ENCODE measurements around the gene TSPAN5. TPM values are rescaled to one million over a fixed set of nuclear protein-coding genes. Genes with fewer than 3 reads are reported as not detected.
A peak's percentile ranks its signal among the peaks of the same experiment; 100 is the strongest.

TSPAN5 gene
- total RNA-seq, 1 donor from 2014 or later = 13.7 TPM

DNA sequence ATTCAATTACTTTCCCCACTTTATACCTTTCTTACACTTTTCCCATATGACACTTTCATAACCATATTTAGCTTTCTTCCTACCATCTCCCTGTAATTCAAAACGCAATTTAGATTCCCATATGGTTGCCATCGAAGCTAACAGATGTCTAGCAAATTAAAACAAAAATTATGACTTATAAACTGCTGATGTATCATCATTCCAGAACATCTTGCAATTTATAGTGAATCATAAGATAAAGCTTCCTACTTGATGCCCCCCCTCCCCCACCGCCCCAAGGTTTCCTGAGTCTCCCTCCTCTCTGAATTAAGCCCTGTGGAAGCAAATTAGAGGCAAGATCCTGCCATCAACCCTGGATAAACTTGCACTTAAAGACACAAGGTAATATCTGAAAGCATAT is 5.4 kb downstream of the TSPAN5 start:
- H3K36me3 ChIP-seq (ENCODE audit: control insufficient read depth, insufficient read depth, low read length) = no peaks in the 10 kb centered on the region
- DNase-seq (ENCODE audit: low read depth) (peak; percentile 55), FAIRE-seq (no peak)
- no peaks in the 10 kb centered on the region for H3K27me3 ChIP-seq (ENCODE audit: control insufficient read depth, insufficient read depth, low read length)
- no peak overlapping the region for H3K4me3 ChIP-seq (ENCODE audit: low read depth, low read length)
- no peak for TF ChIP-seq CTCF (IDR thresholded peaks at IDR 0.05; ENCODE audit: insufficient read depth, low read length, severe bottlenecking)

- DNase-seq (ENCODE audit: low read depth) (no peak), FAIRE-seq (no peak)
- Histone ChIP-seq H3K36me3 (ENCODE audit: control insufficient read depth, insufficient read depth, low read length) (no peaks in the 10 kb centered on the region), H3K27me3 (ENCODE audit: control insufficient read depth, insufficient read depth, low read length) (no peaks in the 10 kb centered on the region), H3K4me3 (ENCODE audit: low read depth, low read length) (no peak overlapping the region)
- no peak for TF ChIP-seq CTCF (IDR thresholded peaks at IDR 0.05; ENCODE audit: insufficient read depth, low read length, severe bottlenecking)
These were observed 9.8 kb downstream of the TSPAN5 start for GRCh38 chr4:98648602-98649001.

- FAIRE-seq = no peak
These were observed 12.0 kb downstream of the TSPAN5 start for GRCh38 chr4:98646422-98646821.

DNA sequence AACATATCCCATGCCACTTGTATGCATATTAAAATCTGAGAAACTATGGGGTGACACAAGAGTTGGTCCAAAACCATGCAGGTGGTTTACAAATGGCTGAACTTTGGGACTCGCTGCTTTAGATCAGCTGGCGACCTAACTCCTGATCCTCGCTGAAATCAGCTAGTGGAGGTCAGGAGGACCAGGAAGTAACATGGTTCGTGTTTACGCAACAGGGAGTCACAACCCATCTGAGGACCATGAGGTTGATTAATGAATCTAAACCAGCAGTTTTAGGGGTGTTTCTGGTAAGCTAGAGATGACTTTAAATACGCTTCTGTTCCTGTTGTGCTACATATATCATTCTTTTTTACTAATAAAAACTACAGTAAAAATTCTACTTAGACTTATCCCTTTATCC is 12.9 kb downstream of the TSPAN5 start:
- DNase-seq (ENCODE audit: low read depth) = no peak

More at GRCh38 chr4:98646422-98646821, 12.0 kb downstream of the TSPAN5 start:
- H3K36me3 ChIP-seq (ENCODE audit: control insufficient read depth, insufficient read depth, low read length) = no peaks in the 10 kb centered on the region
- no peak for TF ChIP-seq CTCF (IDR thresholded peaks at IDR 0.05; ENCODE audit: insufficient read depth, low read length, severe bottlenecking)
- no peak overlapping the region for H3K4me3 ChIP-seq (ENCODE audit: low read depth, low read length)
- no peak for DNase-seq (ENCODE audit: low read depth)
- no peaks in the 10 kb centered on the region for H3K27me3 ChIP-seq (ENCODE audit: control insufficient read depth, insufficient read depth, low read length)

DNA sequence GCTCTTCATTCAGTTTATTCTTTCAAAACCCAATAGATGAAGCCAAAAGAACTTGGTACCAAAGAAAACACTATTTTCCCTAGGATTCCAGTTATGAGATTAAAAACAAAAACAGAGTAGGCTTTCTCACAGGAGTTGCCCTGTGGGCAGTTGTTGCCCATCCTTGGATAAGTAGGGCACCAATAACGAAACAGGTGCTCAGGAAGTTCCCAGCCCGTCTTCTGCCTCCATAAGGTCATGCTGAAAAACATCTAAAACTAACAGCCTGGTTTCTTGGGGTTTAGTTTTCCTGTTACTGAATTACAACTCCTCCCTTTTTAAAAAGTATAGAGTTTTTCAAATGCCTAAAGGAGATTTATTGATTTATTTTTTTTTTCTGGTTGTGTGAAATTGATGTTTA is 14.7 kb downstream of the TSPAN5 start:
- FAIRE-seq (no peak), DNase-seq (ENCODE audit: low read depth) (no peak)
- H3K4me3 ChIP-seq (ENCODE audit: low read depth, low read length) = no peak overlapping the region
- no peaks in the 10 kb centered on the region for H3K27me3 ChIP-seq (ENCODE audit: control insufficient read depth, insufficient read depth, low read length)
- no peaks in the 10 kb centered on the region for H3K36me3 ChIP-seq (ENCODE audit: control insufficient read depth, insufficient read depth, low read length)
- TF ChIP-seq CTCF (IDR thresholded peaks at IDR 0.05; ENCODE audit: insufficient read depth, low read length, severe bottlenecking) = no peak

More for the DNA sequence above, 12.9 kb downstream of the TSPAN5 start:
- Histone ChIP-seq H3K27me3 (ENCODE audit: control insufficient read depth, insufficient read depth, low read length) (no peaks in the 10 kb centered on the region), H3K36me3 (ENCODE audit: control insufficient read depth, insufficient read depth, low read length) (no peaks in the 10 kb centered on the region), H3K4me3 (ENCODE audit: low read depth, low read length) (no peak overlapping the region)
- no peak for TF ChIP-seq CTCF (IDR thresholded peaks at IDR 0.05; ENCODE audit: insufficient read depth, low read length, severe bottlenecking)
- FAIRE-seq = no peak

DNA sequence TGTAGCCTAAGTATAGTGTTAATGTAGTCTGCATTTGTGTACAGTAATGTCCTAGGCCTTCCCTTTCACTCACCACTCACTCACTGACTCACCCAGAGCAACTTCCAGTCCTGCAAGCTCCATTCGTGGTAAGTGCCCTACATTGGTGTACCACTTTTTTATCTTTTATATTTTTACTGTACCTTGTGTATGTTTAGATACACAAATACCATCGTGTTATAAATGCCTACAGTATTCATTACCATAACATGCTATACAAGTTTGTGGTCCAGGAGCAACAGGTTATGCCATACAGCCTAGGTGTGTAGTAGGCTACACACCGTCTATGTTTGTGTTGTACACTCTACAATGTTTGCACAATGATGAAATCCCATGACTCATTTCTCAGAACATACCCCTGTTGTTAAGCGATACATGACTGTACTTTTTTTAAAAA is 15.4 kb downstream of the TSPAN5 start:
- FAIRE-seq (no peak), DNase-seq (ENCODE audit: low read depth) (peak; percentile 98)
- no peak for TF ChIP-seq CTCF (IDR thresholded peaks at IDR 0.05; ENCODE audit: insufficient read depth, low read length, severe bottlenecking)
- H3K27me3 ChIP-seq (ENCODE audit: control insufficient read depth, insufficient read depth, low read length) = no peaks in the 10 kb centered on the region
- H3K36me3 ChIP-seq (ENCODE audit: control insufficient read depth, insufficient read depth, low read length) = no peaks in the 10 kb centered on the region
- no peak overlapping the region for H3K4me3 ChIP-seq (ENCODE audit: low read depth, low read length)
